B cell (primary cell): ENCODE data around the gene CDIPT. TPM values are rescaled to one million over a fixed set of nuclear protein-coding genes. Genes with fewer than 3 reads are reported as not detected.

ENCODE experiments used
- ATAC-seq: fragments of 200-7000 bp; cut with Tn5 transposase; one replicate; pipeline ENCODE4 v1.10.0; 2021; ENCODE audit warnings: low read depth, mild to moderate bottlenecking, moderate number of reproducible peaks, moderate library complexity
- CTCF ChIA-PET: fragments of 350-600 bp; sonication (Branson Sonifier 250); formaldehyde crosslinking; loops from one replicate; lab custom pipeline; 2021; ENCODE audit warnings: antibody characterized with exemption, inconsistent platforms; lab: Charles Lee
- POLR2A ChIA-PET: fragments of 350-600 bp; sonication (Branson Sonifier 250); formaldehyde crosslinking; loops from one replicate; lab custom pipeline; 2021; ENCODE audit warnings: antibody characterized with exemption; lab: Charles Lee
- DNase-seq: peaks from one replicate; pipeline ENCODE4 v3.0.0; 2013
- H2AFZ ChIP-seq: 2 replicates; pipeline ENCODE4 v1.6.1; 2012; ENCODE audit warnings: mild to moderate bottlenecking, low read depth, low read length; ENCODE audit not compliant: insufficient read depth, poor library complexity, severe bottlenecking
- H3K27ac ChIP-seq, 2 donors: 1 replicate in 1 of 2; 2 replicates in 1 of 2; pipeline ENCODE4 v1.5.1; 2012 to 2013; ENCODE audit warnings: low read length in 2 of 2, mild to moderate bottlenecking in 2 of 2, moderate library complexity in 1 of 2
- H3K27me3 ChIP-seq, 4 experiments: fragments of 200-600 bp in 1 of 4; sonication (generic) in 1 of 4; replicated peaks in 1 of 4; 1 replicate in 2 of 4; 2 replicates in 2 of 4; pipeline versions ENCODE4 v1.6.1 to v1.7.0; 2013 to 2016; ENCODE audit warnings: low read length in 3 of 4, mild to moderate bottlenecking in 2 of 4, mixed read lengths in 1 of 4, moderate library complexity in 1 of 4; ENCODE audit not compliant: insufficient read depth in 4 of 4, control insufficient read depth in 3 of 4; ENCODE audit errors: control extremely low read depth in 1 of 4
- H3K36me3 ChIP-seq, 2 experiments: replicated peaks in 1 of 2; 1 replicate in 1 of 2; 2 replicates in 1 of 2; pipeline versions ENCODE4 v1.6.1 to v1.7.1; 2013; ENCODE audit warnings: low read length in 1 of 2; ENCODE audit not compliant: insufficient read depth in 2 of 2, control insufficient read depth in 1 of 2; ENCODE audit errors: control extremely low read depth in 1 of 2, extremely low read depth in 1 of 2
- H3K4me1 ChIP-seq, 2 donors: fragments of 200-600 bp in 1 of 2; sonication (generic) in 1 of 2; 1 replicate in 1 of 2; 2 replicates in 1 of 2; pipeline versions ENCODE4 v1.5.1 to v1.6.1; 2013 to 2017; ENCODE audit warnings: low read length in 2 of 2; ENCODE audit not compliant: control insufficient read depth in 2 of 2, insufficient read depth in 2 of 2
- H3K4me2 ChIP-seq: replicated peaks from 2 replicates; pipeline ENCODE3; 2012; ENCODE audit warnings: mild to moderate bottlenecking, low read depth, low read length; ENCODE audit not compliant: poor library complexity, severe bottlenecking
- H3K4me3 ChIP-seq, 5 experiments: fragments of 200-600 bp in 1 of 5; sonication (generic) in 1 of 5; 1 replicate in 3 of 5; 2 replicates in 2 of 5; pipeline versions ENCODE4 v1.5.1 to v1.7.0; 2011 to 2016; ENCODE audit warnings: low read length in 4 of 5, mild to moderate bottlenecking in 4 of 5, low read depth in 2 of 5, control low read depth in 1 of 5, moderate library complexity in 1 of 5; ENCODE audit not compliant: insufficient read depth in 1 of 5; ENCODE audit errors: control extremely low read depth in 1 of 5, extremely low read depth in 1 of 5
- H3K79me2 ChIP-seq: fragments of 200-600 bp; sonication (generic); one replicate; pipeline ENCODE4 v1.6.0; 2016; ENCODE audit warnings: low read length; ENCODE audit not compliant: control insufficient read depth, insufficient read depth
- H3K9ac ChIP-seq: fragments of 200-600 bp; sonication (generic); 2 replicates; pipeline ENCODE4 v1.6.1; 2017; ENCODE audit warnings: mild to moderate bottlenecking, low read length, moderate library complexity
- H3K9me3 ChIP-seq, 3 donors: one replicate each; pipeline versions ENCODE4 v1.6.1 to v1.7.1; 2013; ENCODE audit warnings: low read length in 2 of 3; ENCODE audit not compliant: control insufficient read depth in 2 of 3, insufficient read depth in 1 of 3; ENCODE audit errors: control extremely low read depth in 1 of 3
- H4K20me1 ChIP-seq: 2 replicates; pipeline ENCODE4 v1.6.0; 2012; ENCODE audit warnings: mild to moderate bottlenecking, low read length; ENCODE audit not compliant: insufficient read depth, control insufficient read depth, poor library complexity, severe bottlenecking
- H3K27ac Mint-ChIP-seq: one replicate; pipeline ENCODE4 v1.8.0; 2021; ENCODE audit warnings: mixed read lengths
- H3K27me3 Mint-ChIP-seq: one replicate; pipeline ENCODE4 v1.8.0; 2021; ENCODE audit warnings: mixed read lengths
- H3K4me1 Mint-ChIP-seq: one replicate; pipeline ENCODE4 v1.8.0; 2021; ENCODE audit warnings: mixed read lengths
- H3K4me3 Mint-ChIP-seq: one replicate; pipeline ENCODE4 v1.8.0; 2021; ENCODE audit warnings: mixed read lengths
- H3K9me3 Mint-ChIP-seq: one replicate; pipeline ENCODE4 v1.8.0; 2022; ENCODE audit warnings: mixed read lengths; ENCODE audit not compliant: insufficient read depth
- CTCF ChIP-seq: fragments of 200-600 bp; IDR thresholded peaks from one replicate; pipeline ENCODE4 v1.8.0; 2022; ENCODE audit warnings: antibody characterized with exemption, mild to moderate bottlenecking
- EZH2 ChIP-seq: IDR thresholded peaks from 2 replicates; pipeline ENCODE4 v1.6.1; 2012; ENCODE audit warnings: borderline replicate concordance, low read depth, mild to moderate bottlenecking, moderate library complexity, low read length; ENCODE audit not compliant: insufficient read depth, poor library complexity, severe bottlenecking
- WGBS: methylation state at CpG from one replicate; pipeline ENCODE4 v1.1.5; 2013; ENCODE audit warnings: missing lambda C conversion rate; ENCODE audit not compliant: insufficient coverage; 5-methylcytosine and 5-hydroxymethylcytosine counted together
- intact Hi-C: fragments of 100-400 bp; cut with micrococcal nuclease; formaldehyde crosslinking; loops from one replicate; pipeline ENCODE4 v1.10.0; 2022
- polyA minus RNA-seq: library from RNA; depleted of rRNA, polyadenylated mRNA; stranded (reverse); fragments of >200 nt; gene quantifications from 2 replicates; pipeline ENCODE4 v1.2.3, GENCODE V29; 2012
- polyA plus RNA-seq: library from polyadenylated mRNA; depleted of rRNA; stranded (reverse); fragments of >200 nt; gene quantifications from 2 replicates; pipeline ENCODE4 v1.2.3, GENCODE V29; 2012
- total RNA-seq, 2 donors: library from RNA; stranded (reverse); fragments of 120-200 nt in 1 of 2; gene quantifications; 1 replicate in 1 of 2; 2 replicates in 1 of 2; pipeline versions ENCODE4 v1.2.3 to v1.2.4, GENCODE V29; 2013 to 2022

Gene CDIPT
- 49.2 and 51.2 TPM in 2 replicates for total RNA-seq
- total RNA-seq (2013) = 38.8 TPM
- 44.5 and 63.3 TPM in 2 replicates for polyA plus RNA-seq
- 55.9 and 62.8 TPM in 2 replicates for polyA minus RNA-seq

DNA sequence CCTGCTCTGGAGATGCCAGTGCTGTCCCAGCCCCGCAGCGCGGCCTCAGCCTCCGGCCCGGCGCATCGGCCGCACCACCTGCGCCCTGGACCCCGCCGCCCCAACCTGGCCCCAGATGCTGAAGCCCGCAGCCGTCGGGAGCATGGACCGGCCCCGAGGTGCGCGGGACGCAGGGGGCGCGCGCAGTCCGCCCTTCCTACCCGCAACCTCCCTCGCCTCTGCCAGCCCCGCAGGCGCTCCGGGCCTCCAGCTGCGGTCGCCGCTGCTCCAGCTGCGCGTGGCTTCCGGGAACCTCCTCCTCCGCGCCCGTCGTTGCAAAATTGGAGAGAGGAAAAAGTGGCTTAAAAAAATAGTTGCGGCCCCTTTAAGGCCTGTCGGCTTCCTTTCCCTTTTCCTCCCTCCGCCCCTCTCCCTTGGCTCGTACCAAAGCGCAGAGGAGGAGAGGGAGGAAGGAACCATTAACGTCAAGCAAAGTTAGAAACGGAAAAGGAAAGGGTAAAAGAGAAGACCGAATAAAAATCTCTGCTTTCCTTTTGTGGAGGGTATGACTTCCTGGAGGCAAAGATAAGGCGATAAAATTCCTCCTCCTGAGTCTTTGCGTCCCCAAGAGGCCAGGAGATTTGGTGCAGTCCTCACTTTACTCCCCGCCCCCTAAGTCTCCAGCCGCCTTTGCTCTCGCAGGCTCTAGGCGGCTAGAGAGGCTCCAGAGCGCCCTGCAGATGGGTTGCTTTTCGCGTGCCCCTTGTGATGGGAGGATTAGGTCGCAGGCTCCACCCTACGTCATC is at the start of gene CDIPT:
TSS of gene CDIPT (minus strand) at position 343 of the 785 bp plus-strand sequence. CDS start 369 bp downstream, outside the sequence.
- Mint-ChIP-seq H3K27me3 (no peaks in the 10 kb centered on the region), H3K27ac (peak within 1 kb of the TSS; percentile 99), H3K4me3 (peak within 1 kb of the TSS; percentile 96), H3K9me3 (no peaks in the 10 kb centered on the region), H3K4me1 (peaks cover 21% of the 10 kb centered on the region)
- TF ChIP-seq EZH2 = no peak
- TF ChIP-seq CTCF = peak; percentile 55
- Histone ChIP-seq H3K36me3 (peaks cover 4 to 25% of the 10 kb centered on the region in 2 experiments), H3K4me1 (peaks cover 14 to 19% of the 10 kb centered on the region in 2 donors), H3K79me2 (peaks cover 16% of the 10 kb centered on the region), H3K4me2 (peak within 1 kb of the TSS; percentile 89), H3K27me3 (no peaks in the 10 kb centered on the region), H3K9ac (peak within 1 kb of the TSS; percentile 86), H3K9me3 (peaks cover 0 to 4% (median 0%) of the 10 kb centered on the region in 3 donors), H3K4me3 (peak within 1 kb of the TSS; percentile 67 to 92 (median 81)), H2AFZ (peak within 1 kb of the TSS; percentile 78), H4K20me1 (peaks cover 8% of the 10 kb centered on the region), H3K27ac (peak within 1 kb of the TSS; percentile 96 to 97)
- under 1% methylated on average over 34 of the region's 57 CpGs for WGBS
- ChIA-PET CTCF (interaction anchor here (0.8 to 1.6 kb wide), 4 partner anchors 14 to 63 kb away, joined by 4 to 6 read pairs (median 5); partner anchors contain the start of genes KCTD13 and PAGR1), POLR2A (interaction anchor here (0.5 to 1.3 kb wide), 7 partner anchors 18 to 1000 kb away, joined by 3 to 7 read pairs (median 3); partner anchors contain the start of genes SH2B1, TAOK2 and TMEM219)
- intact Hi-C loops = loop anchor here (1.0 to 10.0 kb wide), 13 partner anchors 15 to 532 kb away; partner anchors contain the start of genes ASPHD1, C16orf54, INO80E and KCTD13
- peak; percentile 98 for DNase-seq
- ATAC-seq = peak; percentile 97

DNA sequence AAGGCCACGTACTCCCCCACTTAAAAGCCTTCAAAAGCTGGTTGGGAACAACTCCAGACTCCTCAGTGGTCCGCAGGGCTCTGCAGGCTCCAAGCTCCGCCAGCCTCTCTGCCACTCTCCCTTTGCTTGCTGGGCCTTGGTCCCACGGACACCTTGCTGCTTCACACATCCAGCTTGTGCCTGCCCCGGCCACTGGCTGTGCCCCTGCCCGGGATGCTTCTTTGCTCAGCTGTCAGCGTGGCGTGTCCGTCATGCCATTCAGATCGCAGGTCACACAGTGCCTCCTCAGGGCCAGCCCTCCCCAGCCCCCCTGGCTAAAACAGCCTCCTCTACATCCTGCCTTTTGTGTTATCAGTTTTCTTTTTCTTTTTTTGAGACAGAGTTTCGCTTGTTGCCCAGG is 49.1 kb upstream of the CDIPT start:
- Histone ChIP-seq H4K20me1 (no peaks in the 10 kb centered on the region), H3K9me3 (no peaks in the 10 kb centered on the region), H3K4me2 (no peak overlapping the region), H2AFZ (no peak overlapping the region), H3K27ac (no peak overlapping the region), H3K79me2 (no peaks in the 10 kb centered on the region), H3K4me1 (no peaks in the 10 kb centered on the region), H3K4me3 (no peak overlapping the region), H3K27me3 (no peaks in the 10 kb centered on the region), H3K9ac (no peak overlapping the region), H3K36me3 (peaks cover 0 to 15% of the 10 kb centered on the region in 2 experiments)
- Mint-ChIP-seq H3K27me3 (no peaks in the 10 kb centered on the region), H3K4me1 (peaks cover 3% of the 10 kb centered on the region), H3K9me3 (no peaks in the 10 kb centered on the region), H3K27ac (no peak overlapping the region), H3K4me3 (no peak overlapping the region)
- DNase-seq (no peak), ATAC-seq (no peak)
- POLR2A ChIA-PET = no interaction called here
- TF ChIP-seq EZH2 (no peak), CTCF (no peak)
- intact Hi-C loops = no loop called here
- WGBS = 92% methylated on average over 5 of the region's 11 CpGs
- CTCF ChIA-PET = no interaction called here
